DMS79 treated with DMSO at 0.1 percent for 48 hours (cell line): ENCODE data around the gene CD59.
"Not testable (repeated sequence)": the region's sequence is repeated elsewhere in the genome, so short reads cannot be mapped to it uniquely, and the experiment has no call there.

Experiments
- DNase-seq: peaks from one replicate; lab custom pipeline; 2025; lab: John Stamatoyannopoulos, UW

CD59 gene

GRCh38 chr11:33692541-33692940, 43.7 kb downstream of the CD59 start:
- DNase-seq: peak; percentile 38

- peak; percentile 87 for DNase-seq
Measured at GRCh38 chr11:33692013-33692504, 44.2 kb downstream of the CD59 start.

GRCh38 chr11:33691066-33691864, 45.0 kb downstream of the CD59 start:
- DNase-seq: no peak

GRCh38 chr11:33690290-33691065, 45.7 kb downstream of the CD59 start:
- no peak for DNase-seq

- DNase-seq: no peak
Measured at GRCh38 chr11:33689501-33689900, 46.7 kb downstream of the CD59 start.

GRCh38 chr11:33689085-33689484, 47.1 kb downstream of the CD59 start:
- no peak for DNase-seq

GRCh38 chr11:33687733-33688479, 48.3 kb downstream of the CD59 start:
- peak; percentile 80 for DNase-seq

- DNase-seq: no peak
Measured at GRCh38 chr11:33685082-33685481, 51.1 kb downstream of the CD59 start.

GRCh38 chr11:33684003-33684706, 52.1 kb downstream of the CD59 start:
- DNase-seq: no peak

GRCh38 chr11:33682446-33682845, 53.8 kb downstream of the CD59 start:
- DNase-seq: no peak

- DNase-seq: no peak
Measured at GRCh38 chr11:33682019-33682418, 54.2 kb downstream of the CD59 start.

- not testable (repeated sequence) for DNase-seq
Measured at GRCh38 chr11:33678616-33679015, 57.6 kb downstream of the CD59 start.

GRCh38 chr11:33674035-33674814, 62.0 kb downstream of the CD59 start:
- no peak for DNase-seq

GRCh38 chr11:33672273-33672672, 64.0 kb downstream of the CD59 start:
- no peak for DNase-seq

GRCh38 chr11:33670250-33671011, 65.8 kb downstream of the CD59 start:
- no peak for DNase-seq

GRCh38 chr11:33669598-33670249, 66.5 kb downstream of the CD59 start:
- DNase-seq: no peak

GRCh38 chr11:33668951-33669596, 67.1 kb downstream of the CD59 start:
- DNase-seq: peak; percentile 41

GRCh38 chr11:33668468-33668825, 67.8 kb downstream of the CD59 start:
- DNase-seq: peak; percentile 91

GRCh38 chr11:33667819-33668467, 68.3 kb downstream of the CD59 start:
- DNase-seq: no peak
